IPS DF 4.7 (cell line): Measurements from ENCODE around the gene GYS2.
"Not testable (repeated sequence)": the region's sequence is repeated elsewhere in the genome, so short reads cannot be mapped to it uniquely, and the experiment has no call there.

Experiments used
- DNase-seq: peaks from one replicate; pipeline ENCODE4 v3.0.0-alpha.2; 2013; ENCODE audit warnings: low spot score; ENCODE audit errors: extremely low read depth

Gene GYS2

DNA sequence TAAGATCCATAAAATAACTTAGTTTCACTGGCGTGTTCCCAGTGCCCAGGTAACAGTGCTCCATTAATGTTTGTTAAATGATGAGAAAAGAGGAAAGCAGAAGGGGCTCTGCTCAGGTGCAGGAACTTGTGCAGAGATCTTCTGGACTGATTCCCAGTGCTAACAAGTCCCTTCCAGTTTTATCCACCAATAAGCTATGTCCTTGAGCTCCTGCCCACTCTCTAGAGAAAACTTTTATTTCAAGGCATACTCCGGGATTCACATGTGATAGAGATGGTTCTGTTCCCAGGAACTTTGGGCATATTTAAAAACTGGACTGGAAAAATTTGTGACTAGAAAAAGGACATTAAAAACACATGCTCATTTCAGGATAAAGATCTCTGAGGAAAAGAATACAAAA, 1.9 kb downstream of the GYS2 start:
- DNase-seq, result no peak

DNA sequence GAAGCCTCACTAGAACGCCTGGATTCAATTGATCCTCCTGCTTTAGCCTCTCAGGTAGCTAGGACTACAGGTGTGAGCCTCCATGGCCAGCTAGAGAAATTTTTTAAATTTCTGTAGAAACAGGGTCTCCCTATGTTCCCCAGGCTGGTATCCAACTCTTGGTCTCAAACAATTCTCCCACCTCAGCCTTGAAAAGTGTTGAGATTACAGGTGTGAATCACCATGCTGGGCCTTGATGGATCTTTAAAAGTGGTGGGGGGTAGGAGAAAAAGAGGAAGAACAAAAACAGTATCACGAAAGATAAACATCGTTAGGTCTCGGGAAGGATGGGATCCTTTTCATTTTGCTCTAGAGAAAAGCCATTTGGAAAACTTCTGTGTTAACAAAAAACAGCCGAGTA, 4.5 kb downstream of the GYS2 start:
- DNase-seq, result no peak

DNA sequence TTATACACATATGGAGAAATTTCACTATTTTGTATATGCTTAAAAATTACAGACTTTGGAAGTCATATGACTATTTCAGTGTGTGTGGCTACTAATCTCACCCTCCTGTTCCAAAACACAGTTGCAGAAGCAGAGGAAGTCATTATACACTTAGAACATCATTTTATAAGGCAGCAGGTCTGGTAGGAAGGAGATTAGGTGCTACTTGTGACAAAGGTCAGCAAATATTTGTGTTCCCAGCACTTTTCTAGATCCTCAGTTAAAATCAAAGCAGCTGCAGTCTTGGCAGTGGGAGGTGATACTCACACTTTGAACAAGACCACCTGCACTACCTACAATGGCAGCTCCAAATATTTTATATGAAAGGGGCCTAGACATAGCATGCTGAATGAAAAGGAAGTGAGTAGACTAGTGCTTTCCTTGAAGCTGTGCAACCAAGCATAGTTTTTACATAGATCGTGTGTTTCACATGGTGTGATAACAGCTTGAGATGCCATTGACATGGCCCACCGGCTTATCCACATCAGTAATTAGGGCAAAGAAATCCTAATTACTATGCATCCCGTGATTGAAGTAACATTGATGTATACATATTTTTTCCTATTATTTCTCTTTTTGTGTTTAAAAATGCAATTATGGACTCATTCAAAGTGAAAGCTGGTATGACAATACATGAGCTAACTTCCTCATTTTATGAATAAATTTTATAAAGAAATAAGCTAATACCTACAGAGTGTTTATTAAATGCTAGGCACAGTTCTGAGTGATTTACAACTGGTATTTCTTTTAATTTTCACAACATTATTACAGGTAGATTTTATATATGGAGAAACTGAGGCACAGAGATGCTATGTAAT, 5.3 kb downstream of the GYS2 start:
- DNase-seq, result no peak

DNA sequence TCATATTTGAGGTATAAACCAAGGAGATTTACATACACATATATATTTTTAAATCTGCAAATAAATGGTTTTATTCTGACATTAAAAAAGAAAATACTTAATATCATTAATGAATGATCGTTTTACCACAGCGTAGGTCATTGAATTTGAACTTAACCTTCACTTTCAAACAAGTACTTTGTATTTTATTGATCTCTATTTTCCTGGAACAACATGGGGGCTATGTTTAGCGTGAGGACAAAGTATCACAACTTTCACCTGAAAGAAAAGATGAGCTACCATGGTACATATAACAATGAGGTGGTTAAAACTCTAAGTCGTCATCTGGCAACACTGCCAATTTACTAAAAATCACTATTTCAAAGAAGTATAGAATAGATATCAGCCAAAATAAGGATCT, 6.0 kb downstream of the GYS2 start:
- DNase-seq, result no peak

DNA sequence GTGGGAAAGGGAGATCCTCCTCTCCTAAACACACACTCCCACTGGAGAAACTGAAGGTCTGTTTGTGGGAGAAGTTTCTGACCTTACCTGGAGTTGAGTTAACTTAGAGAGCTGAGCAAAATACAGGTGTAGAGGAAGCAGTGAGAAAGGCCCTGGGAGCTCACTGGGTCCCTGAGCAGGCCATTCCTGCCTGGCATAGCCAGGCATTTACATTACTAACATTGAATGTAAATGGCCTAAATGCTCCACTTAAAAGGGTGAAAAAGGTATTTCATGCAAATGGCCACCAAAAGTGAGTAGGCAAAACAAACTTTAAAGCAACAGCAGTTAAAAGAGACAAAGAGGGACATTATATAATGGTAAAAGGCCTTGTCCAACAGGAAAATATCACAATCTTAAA, 9.3 kb downstream of the GYS2 start:
- DNase-seq, result not testable (repeated sequence)

DNA sequence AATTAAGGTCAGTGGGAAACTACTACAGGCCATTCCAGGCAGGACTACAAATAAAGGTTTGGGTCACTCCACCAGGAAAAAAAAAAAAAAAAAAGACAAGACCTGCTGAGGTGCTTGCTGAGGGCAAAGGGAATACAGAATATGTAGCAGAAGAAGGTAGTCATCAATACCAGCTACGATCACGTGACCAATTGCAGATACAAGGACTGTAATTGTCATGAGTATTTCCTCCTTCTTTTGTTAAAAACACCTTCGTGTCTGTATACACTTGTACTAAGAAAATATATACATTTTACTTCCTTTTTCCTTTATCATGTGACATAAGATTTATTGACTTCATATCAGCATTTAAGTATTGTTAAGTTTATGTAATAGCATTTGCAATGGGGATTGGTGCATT, 19.2 kb downstream of the GYS2 start:
- DNase-seq, result no peak

DNA sequence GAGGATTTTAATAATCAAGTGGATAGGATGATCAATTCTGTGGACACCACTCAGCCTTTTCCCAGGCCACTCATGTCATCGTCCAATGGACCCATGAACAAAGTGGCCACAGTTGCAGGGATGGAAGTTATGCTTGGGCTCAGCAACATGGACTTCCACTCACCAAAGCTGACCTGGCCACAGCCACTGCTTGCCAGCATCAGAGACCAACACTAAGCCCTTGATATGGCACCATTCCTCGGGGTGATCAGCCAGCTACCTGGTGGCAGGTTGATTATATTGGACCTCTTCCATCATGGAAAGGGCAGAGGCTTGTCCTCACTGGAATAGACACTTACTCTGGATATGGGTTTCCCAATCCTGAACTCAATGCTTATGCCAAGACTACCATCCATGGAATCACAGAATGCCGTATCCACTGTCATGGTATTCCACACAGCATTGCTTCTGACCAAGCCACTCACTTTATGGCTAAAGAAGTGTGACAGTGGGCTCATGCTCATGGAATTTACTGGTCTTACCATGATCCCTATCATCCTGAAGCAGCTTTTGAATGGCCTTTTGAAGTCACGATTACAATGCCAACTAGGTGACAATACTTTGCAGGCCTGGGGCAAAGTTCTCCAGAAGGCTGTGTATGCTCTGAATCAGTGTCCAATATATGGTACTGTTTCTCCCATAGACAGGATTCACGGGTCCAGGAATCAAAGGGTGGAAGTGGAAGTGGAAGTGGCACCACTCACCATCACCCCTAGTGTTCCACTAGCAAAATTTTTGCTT, 20.1 kb downstream of the GYS2 start:
- not testable (repeated sequence) for DNase-seq

DNA sequence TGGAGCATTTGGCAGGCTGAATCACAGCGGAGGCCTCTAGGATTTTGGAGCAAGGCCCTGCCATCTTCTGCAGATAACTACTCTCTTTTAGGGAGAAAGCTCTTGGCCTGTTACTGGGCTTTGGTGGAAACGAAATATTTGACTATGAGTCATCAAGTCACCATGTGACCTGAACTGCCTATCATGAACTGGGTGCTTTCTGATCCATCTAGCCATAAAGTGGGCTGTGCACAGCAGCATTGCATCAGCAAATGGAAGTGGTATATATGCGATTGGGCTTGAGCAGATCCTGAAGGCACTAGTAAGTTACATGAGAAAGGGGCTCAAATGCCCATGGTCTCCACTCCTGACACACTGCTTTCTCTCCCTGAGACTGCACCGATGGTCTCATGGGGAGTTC, 21.1 kb downstream of the GYS2 start:
- no peak for DNase-seq

DNA sequence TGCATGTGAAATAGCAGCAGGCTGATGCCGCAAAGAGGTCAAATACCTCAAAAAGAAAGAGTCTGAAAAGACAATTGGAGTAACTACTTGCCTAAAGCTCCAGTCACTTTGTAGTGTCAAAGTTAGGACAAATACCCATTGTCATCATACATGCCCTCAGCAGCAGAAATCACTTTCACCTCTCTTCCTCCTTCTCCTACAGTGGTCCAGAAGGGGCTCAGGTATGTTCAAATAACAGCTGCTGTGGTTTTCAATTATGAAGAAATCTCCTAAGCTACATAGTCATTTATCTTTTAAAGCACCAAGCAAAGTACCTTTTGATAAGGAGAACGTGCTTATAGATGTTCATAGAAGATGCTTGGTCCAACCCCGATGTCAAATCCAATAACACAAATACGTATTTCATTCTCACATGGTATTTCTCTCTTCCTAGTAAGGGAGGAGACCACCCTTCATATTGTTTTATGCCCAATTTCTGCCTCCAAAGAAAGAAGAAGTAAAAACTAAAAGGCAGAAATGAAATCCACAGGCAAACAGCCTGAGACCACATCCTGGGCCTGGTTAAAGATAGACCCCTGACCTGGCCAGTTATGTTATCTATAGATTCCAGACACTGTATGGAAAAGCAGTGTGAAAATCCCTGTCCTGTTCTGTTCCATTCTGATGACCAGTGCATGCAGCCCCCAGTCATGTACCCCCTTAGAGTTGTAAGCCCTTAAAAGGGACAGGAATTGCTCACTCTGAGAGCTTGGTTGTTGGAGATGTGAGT, 23.7 kb downstream of the GYS2 start:
- DNase-seq, result no peak

DNA sequence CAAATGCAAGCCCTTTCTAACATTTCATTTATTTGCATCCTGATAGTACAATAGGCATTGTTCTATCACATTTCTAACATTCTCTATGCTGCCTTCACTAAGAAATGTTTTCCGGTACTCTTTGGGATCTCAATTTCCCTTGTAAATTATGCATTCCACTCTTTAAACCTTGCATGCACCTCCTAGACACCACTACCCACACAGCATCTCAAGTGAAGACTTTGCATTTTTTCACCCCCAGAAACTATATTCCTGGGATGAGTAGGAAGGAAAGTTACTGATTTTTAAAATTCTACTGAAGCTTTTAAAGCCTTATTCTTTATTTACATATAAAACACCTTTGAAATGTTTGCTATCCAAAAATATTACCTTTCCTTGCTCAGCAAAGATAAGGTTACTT, 27.1 kb downstream of the GYS2 start:
- DNase-seq, result no peak

DNA sequence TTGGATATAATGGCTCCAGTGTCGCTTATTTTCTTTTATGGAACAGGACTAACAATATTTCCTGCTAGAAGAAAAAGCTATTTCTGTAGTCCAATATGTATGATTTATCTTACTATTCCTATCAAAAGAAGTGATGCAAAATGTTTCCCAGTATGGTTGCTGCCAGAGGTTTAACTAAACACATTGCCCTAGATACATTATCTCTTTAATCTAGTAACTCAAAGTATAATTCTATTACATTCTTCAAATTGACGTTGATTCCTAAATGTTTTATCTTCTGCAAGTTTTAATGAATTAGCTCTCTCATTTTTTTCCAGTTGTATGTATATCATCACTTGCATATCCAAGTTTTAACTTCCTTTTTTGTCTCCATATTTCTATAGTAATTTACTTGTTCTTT, 28.2 kb downstream of the GYS2 start:
- no peak for DNase-seq

DNA sequence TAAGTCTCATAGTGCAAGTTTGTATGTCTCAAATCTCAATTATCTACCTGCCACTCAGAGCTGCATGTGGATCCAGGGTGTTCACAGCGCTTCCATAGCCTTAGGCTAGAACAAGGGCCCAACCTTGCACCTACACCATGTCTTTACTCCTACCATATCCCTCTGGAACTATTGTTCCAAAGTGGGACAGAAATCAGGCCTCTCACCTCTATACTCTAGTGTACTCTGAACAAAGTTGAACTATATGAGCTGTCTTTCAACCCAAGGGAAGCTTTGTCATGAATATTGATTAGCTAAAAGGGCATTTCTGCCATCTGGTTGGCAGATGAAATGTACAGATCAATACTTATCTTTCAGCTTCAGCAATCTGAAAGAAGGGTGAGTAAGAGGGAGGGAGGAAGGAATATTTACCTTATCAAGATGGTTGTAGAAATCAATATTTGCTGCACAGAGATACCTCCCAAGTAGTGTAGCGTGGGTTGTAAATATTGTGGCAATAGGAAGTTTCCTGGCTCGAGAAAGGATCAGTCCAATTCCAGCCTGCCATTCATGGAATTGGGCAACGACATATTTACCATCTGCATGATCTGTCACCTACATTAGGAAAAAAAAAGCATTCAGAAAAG, 30.8 kb downstream of the GYS2 start:
- DNase-seq, result no peak

DNA sequence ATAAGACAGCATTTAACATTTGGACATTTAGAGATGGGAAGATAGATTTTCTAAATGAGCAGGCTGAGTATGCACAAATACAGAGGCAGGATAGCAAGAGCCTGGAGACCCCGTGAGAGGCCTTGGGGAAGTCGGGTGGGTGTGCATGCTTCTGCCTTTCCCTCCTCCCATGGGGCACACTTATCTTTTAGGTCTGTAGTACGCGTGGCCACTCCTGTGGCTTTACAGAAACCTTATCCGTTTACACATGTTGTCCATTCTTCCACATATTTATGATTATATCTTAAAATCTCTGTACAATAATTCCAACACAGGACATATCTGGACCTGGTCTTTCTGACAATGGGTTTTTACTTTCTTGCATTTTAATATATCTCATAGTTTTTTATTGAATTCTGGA, 33.6 kb downstream of the GYS2 start:
- no peak for DNase-seq

DNA sequence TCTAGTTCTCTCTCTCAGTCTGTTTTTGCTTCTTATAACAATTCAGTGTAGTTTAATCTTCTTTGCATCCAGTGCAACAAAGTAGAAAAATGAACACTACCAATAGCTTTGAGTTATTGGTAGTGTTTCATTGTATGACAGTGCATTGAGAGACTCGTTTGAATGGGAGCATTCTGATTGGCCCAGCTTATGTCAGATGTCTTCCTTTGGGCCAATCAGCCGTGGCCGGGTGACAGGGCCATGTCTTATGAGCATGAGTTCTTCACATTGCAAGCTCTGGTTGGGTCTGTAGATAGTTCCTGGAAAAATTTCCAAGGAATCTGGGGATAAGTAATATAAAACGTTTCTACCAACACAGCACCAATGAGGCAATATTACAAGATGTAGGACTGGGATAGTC, 36.5 kb downstream of the GYS2 start:
- DNase-seq, result no peak

DNA sequence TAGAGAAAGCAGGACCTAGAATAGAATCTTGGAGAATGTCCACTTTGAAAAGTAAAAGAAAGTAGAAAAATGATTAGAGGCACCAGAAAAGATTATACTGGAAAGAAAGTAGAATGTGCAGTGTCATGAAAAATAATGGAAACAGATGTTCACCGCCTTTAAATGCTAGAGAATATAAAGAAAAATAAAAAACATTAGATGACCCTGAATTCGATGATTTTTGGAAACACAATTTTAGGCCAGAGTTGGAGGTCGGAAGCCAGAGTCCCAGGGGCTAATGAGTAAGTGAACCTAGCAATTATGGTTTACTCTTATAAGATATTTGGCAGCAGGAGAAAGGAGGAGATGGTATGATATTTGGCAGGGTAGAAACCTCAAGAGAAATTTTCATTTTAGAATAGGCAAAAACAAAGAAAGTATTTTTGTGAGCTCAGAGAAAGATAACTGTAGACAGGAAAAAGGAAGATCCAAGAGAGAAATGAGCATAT, 37.7 kb downstream of the GYS2 start:
- DNase-seq, result no peak

DNA sequence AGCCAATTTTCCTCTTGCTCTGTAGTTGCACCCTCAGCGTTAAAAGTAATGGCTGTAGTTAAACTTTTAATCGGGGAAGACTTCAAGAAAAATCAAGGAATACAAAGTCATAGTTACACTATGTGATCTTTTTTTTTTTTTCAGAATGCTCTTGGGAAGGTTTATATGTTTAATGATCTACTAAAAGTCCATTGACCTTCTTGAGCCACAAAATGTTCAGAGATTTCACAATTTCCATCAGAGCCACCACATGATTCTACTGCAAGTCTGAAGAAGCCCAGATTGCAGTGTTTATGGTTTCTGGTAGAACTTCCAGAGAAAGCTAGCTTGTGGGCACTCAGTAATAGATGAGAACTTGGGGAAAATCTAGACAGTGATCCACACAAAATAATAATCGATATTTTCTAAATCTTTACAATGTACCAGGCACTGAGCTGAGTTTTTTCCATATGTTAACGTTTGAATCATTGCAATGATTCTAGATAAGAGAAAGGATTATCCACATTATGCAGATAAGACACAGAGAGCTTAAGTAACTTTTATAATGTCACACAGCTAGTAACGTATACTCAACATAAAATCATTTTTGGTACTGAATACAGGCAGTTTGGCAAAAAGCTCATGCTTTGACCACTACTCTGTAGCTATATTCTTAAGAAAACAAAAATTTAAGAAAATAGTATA, 38.3 kb downstream of the GYS2 start:
- DNase-seq, result no peak

DNA sequence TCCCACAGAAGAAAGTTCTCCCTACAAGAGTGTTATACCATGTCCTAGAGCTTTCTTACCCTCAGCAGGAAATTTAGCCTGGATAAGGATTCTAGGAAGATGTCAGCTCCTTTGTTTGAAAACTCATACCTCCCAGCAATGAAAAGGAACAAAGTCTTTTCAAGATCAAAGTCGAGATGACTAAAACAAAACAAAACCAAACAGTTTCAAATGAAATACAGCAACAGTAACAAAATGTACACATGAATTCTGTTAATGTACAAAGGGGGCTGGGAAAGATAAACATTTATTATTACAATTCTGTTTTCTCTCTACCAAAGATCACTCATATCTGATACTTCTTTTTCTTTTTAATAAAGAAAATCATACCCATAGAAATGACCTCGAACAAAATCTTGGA, 41.8 kb downstream of the GYS2 start:
- DNase-seq, result no peak

DNA sequence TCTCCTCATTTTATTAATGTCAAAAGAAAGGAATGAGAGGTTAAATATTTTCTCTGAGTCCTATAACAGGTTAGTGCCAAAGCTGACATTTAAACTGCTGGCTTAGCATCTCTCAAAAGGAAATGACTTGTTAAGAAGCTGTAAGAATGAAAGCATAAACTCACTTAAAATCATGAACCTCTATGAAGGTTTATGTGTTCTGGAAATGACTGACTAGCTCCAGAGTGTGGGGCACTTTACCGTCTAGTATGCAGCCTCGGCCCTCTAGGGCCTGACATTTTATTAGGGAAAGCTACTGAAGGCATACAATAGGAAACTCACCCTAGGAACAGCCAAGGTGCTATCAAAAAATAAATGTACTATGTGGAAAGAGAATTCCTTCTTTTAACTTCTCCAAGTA, 43.5 kb downstream of the GYS2 start:
- no peak for DNase-seq

DNA sequence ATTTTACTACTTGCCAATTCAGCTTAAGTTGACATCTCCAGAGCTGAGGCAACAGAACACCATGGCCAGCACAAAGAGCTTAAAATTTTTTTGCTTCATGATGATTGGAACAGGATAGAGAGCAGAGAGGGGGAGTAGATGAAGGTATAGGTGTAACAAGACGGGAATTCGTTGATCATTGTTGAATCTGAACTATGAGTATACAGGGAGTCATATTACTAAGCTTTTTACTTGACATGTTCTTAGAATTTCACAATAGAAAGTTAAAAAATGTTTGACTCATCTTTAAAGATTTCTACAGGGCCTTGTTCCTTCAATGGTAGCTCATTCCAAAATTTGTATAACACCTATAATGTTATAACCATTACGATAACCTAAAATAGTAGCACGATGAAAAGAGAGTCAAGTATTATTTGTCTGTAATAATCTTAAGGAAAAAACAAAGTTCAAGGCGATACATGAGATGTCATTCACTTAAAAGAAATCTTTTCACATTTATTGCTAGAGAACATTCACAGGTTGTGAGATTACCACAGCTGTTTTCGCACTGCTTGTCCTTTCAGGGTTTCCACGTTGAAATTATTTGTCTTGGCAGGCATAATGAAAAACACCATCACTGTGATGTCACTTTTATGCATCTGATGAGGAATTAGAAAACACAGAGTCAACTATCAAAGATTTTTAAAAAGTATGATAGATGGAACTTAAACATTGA, 44.6 kb downstream of the GYS2 start:
- no peak for DNase-seq

DNA sequence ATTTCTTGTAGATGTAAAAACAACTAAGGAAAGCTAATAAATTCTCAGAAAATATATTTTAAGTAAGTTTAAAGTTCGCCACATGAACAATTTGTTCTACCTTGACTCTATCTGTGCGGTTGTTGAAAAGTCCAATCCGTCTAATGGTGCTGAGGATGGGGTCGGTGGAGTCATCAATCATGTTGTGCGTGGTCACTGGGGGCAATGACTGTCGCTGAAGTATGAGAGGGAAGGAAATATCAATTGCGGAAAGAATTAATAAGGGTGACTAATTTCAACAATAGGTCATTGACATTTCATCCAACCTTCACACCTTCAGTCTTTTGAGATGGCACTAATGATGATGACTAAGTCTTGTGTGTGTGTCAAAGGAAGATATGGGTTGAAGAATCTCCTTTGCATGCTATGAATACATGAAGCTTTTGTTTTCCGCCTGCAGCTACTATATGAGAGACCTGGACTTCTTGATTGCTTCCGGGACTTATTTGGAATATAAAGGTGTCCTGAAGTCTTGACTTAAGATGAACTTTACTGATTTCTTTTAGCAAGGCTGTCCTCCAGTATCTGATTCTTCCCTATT, 46.5 kb downstream of the GYS2 start:
- DNase-seq, result no peak
